Activated CD4-positive, alpha-beta T cell treated with anti-CD3 and anti-CD28 coated beads, Interleukin-2, amount 50 U/mL, for 4 hours (primary cell): ENCODE data around the gene MLNR.

Experiments
- DNase-seq, 2 experiments: peaks; one replicate each; pipeline ENCODE4 v3.0.0-alpha.2; 2020

The MLNR gene

GRCh38 chr13:49226613-49227012 is 6.5 kb downstream of the MLNR start:
- DNase-seq = no peak

GRCh38 chr13:49234741-49235140 is 14.6 kb downstream of the MLNR start:
- DNase-seq = no peak

- no peak for DNase-seq
These were observed 15.8 kb downstream of the MLNR start for GRCh38 chr13:49235856-49236431.

DNA sequence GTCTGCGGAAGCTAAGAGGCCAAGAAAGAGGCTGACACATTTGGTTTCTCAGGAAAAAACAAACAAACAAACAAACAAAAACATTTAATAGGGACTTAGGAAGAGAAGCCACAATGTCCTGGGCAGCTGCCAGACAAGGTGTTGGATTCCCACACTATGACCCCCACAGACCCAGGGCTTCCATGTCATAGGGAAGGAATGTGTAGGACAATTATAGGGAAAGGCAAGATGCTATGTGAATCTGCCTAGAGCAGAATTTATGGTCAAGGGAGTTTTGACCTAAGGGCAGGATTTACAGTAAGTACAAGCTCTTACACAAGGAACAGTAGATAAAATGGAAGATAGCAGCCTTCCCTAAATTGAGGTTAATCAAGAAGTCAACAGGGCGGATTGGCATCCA is 18.5 kb downstream of the MLNR start:
- no peak for DNase-seq

DNA sequence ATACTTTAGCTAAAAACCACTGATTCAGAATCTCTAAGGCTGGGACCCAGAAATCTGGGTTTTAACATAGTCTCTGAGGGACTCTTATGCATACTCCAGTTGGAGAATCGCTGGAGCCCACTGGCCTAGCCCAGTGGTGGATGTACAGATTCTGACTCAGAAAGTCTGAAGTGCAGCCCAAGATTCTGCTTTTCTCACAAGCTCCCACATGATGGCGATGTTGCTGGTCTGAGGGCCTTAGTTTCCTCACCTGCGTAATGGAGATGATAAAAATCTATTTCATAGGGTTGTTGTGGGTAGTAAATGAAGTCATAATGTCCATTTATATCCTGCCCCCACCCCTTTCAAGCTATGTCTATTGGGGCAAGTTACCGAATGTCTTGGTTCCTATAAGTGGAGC is 19.9 kb downstream of the MLNR start:
- peak; percentile 37 to 45 for DNase-seq

- DNase-seq = no peak
These were observed 21.2 kb downstream of the MLNR start for GRCh38 chr13:49241296-49241695.

GRCh38 chr13:49245101-49245500 is 25.0 kb downstream of the MLNR start:
- DNase-seq = no peak

DNA sequence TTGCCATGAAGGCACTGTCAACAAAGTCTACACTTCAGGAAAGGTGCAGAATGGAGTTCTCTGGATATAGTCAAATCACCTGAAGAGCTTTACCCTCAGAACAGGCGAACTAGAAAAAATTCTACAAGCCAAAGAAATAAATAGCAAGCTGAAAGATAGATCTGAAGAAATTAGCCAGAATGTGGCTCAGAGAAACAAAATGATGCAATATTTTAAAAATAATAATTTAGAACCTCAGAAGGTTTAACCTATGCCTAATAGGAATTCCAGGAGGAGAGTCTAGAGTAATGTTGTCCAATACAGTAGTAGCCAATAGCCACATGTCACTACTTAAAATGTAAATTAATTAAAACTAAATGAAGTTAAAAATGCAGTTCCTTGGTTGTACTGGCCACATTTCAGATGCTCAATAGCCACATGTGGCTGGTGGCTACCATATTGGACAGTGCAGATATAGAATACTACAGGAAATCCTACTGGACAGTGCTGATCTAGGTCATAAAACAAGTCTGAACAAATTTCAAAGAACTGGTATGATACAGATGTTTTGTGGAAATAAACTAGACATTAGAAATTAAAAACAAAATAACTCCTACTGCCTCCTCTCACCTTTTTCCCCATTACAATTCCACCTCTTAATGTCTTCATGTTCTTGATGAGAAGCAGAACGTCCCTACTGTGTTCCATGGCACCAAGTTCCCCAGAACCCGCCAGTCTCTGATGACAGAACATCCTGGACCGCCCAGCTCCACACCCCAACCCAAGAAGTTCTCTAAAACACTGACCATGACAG is 26.9 kb downstream of the MLNR start:
- DNase-seq = no peak

DNA sequence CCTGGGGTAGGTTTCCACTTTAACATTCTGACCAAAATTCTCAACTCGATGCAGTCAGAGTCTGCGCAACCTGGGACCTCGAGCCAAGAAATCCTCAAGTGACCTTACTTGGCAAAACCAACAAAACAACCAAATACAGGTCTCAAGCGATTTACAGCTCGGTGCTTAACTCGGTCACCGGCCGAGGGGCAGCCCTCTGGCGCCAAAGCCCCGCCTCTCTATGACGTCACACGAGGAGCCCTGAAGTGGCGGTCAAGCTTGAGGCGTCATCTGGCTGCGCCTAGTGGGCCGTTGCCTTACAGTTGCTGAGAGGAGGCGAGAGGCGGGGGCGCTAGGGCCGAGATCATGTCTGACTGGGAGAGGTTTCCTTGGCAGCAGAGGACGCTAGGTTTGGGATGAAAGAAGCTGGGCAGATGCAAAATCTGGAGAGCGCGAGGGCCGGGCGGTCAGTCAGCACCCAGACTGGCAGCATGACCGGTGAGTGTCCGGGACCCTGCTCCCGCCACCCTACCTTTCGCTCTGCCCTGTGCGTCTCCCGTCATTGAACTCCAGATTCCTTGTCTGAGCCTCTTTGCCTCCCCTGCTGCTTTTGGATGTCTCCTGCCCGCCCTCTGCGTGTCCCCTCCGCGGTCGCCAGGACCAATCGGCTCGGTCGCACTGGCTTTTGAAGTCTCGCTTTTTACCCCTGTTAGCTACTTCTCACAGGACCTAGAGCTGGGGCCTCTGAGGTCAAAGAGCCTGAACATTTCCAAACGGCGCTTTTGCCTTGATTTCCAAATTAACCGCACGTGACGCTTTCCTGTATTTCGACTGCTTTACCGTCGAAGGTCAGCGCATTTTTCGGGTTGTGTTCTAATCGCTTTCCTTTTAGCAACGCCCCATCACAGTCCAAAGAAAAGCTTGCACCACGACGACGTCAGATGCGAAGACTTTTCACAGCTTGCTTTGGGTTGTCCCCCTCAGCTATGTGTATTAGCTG is 27.8 kb downstream of the MLNR start, which contains the start of gene CDADC1:
TSS of gene CDADC1 (plus strand) at position 283 of the 979 bp plus-strand sequence. CDS start at position 396, 113 bp downstream.
- DNase-seq = peak; percentile 78 to 79

DNA sequence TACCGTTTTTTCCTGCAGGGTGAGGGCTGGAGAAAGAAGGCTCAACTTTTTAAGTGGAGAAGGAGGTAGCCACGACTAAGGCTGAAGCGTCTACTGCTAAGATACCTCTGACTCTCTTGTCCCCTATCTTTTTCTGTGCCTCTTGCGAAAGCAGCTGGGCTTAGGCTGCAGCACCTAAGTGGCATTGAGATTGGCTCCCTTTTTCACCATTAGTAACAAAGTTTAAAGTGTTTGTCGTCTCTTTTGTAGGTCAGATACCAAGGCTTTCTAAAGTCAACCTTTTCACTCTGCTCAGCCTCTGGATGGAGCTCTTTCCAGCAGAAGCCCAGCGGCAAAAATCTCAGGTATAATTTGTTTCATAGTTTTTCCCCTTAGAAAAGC is 28.5 kb downstream of the MLNR start:
- no peak for DNase-seq

DNA sequence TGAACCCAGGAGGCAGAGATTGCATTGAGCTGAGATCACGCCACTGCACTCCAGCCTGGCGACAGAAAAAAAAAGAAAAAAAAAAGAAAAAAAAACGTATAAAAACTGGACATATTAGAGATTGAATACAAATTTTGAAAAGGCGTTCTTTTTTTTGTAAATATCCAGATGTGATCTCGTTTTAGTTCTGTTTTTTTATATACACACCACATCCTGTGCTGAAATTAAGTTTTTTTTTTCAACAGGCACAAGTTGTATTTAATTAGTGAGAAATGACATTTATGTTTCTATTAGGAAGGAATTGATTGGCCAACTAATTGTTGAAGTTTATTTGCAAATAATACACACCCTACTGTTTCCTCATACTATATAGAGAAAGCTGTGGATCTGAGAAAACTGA is 31.2 kb downstream of the MLNR start:
- no peak for DNase-seq

DNA sequence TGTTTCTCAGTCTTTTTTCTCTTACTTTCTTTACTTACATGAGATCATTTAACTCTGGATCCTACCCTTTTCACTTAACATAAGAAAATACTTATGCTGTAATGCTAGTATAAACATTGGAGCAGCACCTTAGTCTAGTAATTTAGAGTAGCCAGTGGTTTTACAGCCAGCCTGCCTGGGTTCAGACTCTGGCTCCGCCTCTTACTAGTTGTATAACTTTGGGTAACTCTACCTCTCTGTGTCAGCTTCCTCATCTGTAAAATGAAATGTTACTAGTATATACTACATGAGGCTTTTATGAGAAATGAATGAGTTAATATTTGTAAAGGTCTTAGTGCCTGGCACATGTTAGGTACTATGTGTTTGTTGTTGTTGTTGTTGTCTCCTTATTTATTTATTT is 33.2 kb downstream of the MLNR start:
- no peak for DNase-seq

DNA sequence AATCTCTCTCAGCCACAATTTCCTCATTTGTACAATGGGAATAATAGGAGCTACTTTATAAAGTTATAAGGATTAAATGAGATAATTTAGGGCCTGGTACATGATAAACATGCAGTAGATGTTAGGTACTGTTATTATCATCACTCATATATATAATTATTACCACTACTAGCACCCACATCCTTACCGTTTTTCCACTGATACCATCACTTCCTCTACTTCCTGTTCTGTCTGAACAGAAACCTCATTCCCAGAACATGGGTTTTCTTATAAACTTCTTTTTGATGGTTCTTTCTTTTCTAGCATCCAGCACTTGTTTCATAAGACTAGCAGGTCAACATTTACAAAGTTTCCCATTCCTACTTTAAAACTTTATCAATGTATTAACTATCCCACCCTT is 33.9 kb downstream of the MLNR start:
- DNase-seq = no peak

DNA sequence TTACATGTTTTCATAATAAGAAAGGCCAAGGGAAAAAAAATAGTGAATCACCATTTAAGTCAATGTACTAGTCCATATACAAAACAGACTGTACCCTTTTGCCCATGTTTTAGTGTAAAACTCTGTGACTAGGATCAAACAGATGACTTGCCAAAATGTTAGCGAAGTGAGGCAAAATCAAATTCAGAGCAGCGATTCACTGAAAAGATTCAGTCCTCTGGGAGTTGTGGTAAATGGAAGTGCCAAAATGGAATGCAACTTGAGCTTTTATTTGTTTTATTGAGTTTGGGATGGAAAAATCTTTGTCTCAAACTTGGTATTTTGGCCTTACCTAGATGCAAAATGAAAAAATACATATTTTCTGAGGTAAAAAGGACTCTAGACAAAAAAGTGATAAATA is 36.7 kb downstream of the MLNR start:
- no peak for DNase-seq

DNA sequence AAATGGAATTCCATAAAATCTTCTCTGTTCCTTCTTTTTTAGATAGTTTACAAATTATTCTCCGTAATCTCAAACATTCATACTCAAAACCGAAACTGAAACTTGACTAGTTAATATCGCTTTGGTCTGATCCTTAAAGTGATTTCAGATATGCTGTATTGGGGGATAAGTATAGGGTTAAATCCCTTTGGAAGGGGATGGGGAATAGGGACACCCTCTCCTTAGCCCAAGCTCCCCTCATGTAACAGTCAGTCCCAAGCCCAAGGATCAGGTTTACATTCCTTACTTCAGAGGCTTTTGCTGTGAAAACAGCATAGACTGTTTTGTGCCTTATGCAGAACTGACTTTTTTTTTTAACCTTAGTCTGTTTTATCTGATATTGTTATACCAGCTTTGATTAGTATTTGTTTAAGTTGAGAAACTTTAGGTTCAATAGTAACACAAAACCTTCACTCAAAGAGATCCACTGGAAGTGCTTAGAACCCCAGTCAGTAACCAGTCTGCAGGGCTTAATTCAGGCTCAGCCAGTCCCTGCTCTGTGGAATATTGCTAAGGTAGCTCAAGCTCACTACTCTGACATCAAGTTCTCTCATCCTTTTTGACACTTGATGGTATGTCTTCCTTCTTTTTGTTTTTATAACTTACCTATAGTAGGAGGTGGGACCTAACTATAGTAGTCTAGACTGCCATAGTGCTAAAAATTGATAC is 38.1 kb downstream of the MLNR start:
- DNase-seq = no peak

DNA sequence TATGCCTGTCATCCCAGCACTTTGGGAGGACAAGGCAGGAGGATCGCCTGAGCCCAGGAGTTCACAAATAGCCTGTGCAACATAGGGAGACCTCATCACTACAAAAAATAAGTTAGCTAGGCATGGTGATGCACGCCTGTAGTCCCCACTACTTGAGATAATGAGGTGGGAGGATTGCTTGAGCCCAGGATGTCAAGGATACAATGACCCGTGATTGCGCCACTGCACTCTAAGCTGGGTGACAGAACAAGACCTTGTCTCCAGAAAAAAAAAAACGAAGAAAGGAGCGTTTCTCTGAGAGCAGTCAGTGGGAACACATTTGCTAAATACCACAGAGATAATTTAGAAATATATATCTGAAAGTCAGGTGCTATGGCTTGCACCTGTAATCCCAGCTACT is 39.4 kb downstream of the MLNR start:
- DNase-seq = no peak

DNA sequence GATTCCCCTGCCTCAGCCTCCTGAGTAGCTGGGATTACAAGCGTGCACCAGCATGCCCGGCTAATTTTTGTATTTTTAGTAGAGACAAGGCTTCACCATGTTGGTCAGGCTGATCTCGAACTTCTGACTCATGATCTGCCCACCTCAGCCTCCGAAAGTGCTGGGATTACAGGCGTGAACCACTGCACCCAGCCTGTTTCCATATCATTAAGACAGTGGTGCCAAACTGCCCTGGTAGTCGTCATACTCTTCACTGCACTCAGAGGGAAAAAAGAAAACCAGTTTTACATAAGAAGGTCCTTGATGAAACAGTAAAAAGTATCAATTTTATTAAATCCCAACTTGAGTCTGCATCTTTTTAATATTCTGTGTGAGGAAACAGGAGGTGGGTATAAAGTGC is 42.5 kb downstream of the MLNR start:
- DNase-seq = no peak

DNA sequence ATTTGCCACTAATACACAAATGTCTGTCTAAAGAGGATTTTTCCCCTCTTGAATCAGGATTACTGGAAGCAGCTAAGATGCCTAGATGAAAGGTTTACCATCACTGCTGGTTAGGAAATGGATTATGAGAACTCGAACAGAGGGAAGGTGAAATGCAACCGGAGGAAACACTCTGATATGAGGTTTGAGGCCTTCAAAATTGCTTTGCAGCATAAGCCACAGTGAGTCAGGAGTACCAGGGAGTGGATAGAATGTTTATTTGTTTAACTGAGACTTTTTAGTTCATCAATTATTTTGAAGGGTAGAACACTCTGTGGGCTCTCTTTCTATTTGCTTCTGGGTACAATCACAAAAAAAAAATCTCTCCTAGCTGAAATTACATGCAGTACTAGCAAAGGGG is 45.7 kb downstream of the MLNR start:
- no peak for DNase-seq

DNA sequence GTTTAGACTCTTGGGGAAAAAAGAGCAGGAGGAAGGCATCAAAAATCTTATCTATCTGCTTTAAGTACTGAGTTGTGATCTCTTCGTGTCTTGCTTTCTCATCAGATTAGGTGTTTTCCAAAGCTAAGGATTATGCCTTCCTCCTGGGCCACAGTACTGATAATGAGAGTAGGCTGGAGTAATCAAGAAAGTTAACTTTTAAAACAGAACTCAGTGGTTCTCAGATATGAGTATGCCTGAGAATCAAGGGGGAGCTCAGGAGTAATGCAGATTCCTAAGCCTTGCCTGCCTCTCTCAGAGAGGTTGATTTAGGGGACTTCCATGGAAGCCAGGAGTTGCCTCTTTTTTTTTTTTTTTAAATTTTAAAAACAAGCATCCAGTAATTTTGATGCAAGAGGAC is 51.1 kb downstream of the MLNR start:
- DNase-seq = no peak
